ENCODE results near the gene CD300LG.

DNA sequence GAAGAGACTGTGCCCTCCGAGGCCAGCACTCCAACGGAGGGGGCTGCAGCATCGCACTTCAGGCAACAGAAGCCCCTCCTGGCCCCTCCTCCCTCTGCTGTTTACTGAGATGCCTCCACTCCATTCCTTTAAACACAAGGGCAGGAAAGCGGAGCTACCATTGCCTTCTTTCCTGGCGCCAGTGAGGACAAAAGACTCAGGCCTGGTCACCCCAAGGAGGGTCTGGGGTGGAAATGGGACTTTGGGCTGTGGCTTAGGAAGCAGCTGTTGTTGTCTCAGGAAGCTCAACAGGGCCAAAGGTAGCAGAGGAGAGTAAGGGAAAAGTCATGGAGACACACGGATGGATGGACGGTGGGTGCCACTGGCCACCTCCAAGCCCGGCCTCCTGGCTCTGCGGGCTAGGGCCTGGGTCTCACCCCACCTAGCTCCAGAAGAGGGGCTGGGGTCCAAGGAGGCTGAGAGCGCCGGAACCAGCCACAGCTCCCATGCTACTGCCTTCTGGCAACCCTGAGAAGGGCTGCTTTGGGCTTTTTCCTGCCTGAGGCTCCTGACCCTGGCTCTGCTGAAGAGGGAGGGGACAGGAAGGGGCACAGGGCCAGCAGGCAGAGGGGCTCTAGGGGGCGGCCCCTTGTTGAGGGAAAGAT, 11.1 kb downstream of the CD300LG start:
- TF ChIP-seq CTCF (IDR thresholded peaks at IDR 0.05; ENCODE audit: insufficient read depth, low read depth, low read length), result no peak
- TF ChIP-seq EZH2 (IDR thresholded peaks at IDR 0.05; ENCODE audit: insufficient read depth, low read length), result no peak
